Testis (tissue), 3 donors: ENCODE measurements around the gene CUX1. TPM values are rescaled to one million over a fixed set of nuclear protein-coding genes. Genes with fewer than 3 reads are reported as not detected.

Experiments
- DNase-seq: peaks from one replicate; pipeline ENCODE4 v3.0.0-alpha.2; 2019
- H3K27ac ChIP-seq, 2 donors: fragments of 200-600 bp; sonication (generic); one replicate each; pipeline ENCODE4 v1.5.1; 2019
- H3K27me3 ChIP-seq: fragments of 200-600 bp; sonication (generic); one replicate; pipeline ENCODE4 v1.5.1; 2019
- H3K36me3 ChIP-seq: fragments of 200-600 bp; sonication (generic); one replicate; pipeline ENCODE4 v1.5.1; 2017; ENCODE audit warnings: low read depth; ENCODE audit errors: missing control alignments
- H3K4me1 ChIP-seq: fragments of 200-600 bp; sonication (generic); one replicate; pipeline ENCODE4 v1.5.1; 2019
- H3K4me3 ChIP-seq, 2 donors: fragments of 200-600 bp; sonication (generic); one replicate each; pipeline ENCODE4 v1.5.1; 2017 to 2019
- H3K9me3 ChIP-seq: fragments of 200-600 bp; sonication (generic); one replicate; pipeline ENCODE4 v1.5.1; 2017
- CTCF ChIP-seq, 3 experiments: fragments of 450-650 bp in 2 of 3; fragments of 200-600 bp in 1 of 3; sonication (generic) in 1 of 3; IDR thresholded peaks; one replicate each; pipeline ENCODE4 v1.5.1; 2016 to 2019; ENCODE audit warnings: antibody characterized with exemption in 3 of 3, mild to moderate bottlenecking in 2 of 3, moderate library complexity in 1 of 3
- POLR2A ChIP-seq: fragments of 450-650 bp; IDR thresholded peaks from one replicate; pipeline ENCODE4 v1.6.1; 2017; ENCODE audit warnings: antibody characterized with exemption, mild to moderate bottlenecking, moderate library complexity
- WGBS, 2 donors: methylation state at CpG; one replicate each; pipeline ENCODE4 v1.1.5; 2018; 5-methylcytosine and 5-hydroxymethylcytosine counted together
- intact Hi-C: fragments of 100-400 bp; cut with DNase I; formaldehyde crosslinking; loops from one replicate; pipeline ENCODE4 v1.15.1; 2023; ENCODE audit warnings: low total_unique reads
- polyA plus RNA-seq: library from polyadenylated mRNA; stranded (reverse); fragments of 350-450 nt; fragmentation: Illumina TruSeq; extraction: RNeasy Lipid Tissue Mini Kit (QIAGEN cat#74804); gene quantifications from one replicate; pipeline ENCODE4 v1.2.3, GENCODE V29; 2014; ENCODE audit warnings: low read depth, low replicate concordance; ENCODE audit not compliant: insufficient read depth
- total RNA-seq, 2 donors: library from RNA; depleted of rRNA; stranded (reverse); fragments of >200 nt; gene quantifications; one replicate each; pipeline ENCODE4 v1.2.3, GENCODE V29; 2016

The CUX1 gene
- total and polyA plus RNA-seq, 3 donors from 2014 or later: 30.8 to 46.3 (median 43.1) TPM

DNA sequence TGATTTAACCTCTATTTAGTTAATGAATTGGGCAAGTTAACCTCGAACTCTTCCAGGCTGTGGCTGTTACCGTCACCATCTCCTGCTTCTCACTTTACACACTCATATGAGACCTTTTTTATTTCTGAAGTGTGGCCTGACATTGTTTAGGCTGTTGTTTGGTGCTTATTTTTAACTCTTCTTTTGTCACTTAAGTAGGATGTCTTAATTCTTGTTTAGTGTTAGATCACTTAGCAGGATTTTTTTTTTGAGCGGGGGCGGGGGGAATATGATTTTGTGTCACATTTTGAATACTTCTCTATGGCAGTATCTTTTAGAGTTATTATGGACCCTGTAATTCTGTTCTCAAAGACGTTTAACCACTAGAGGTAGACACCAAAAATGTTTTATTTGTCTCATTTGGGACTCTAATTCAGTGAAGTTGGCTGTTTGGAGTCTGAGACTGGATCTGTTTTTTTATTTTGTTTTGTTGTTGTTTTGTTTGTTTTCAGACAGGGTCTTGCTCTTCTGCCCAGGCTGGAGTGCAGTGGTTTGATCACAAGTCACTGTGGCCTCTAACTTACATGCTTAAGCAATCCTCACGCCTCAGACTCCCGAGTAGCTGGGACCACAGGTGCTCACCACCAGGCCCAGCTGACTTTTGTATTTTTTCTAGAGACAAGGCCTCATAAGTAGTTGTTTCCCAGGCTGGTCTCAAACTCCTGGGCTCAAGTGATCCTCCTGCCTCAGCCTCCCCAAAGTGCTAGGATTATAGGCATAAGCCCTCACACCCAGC is 73.5 kb downstream of the CUX1 start:
- DNase-seq: no peak
- Histone ChIP-seq H3K9me3 (no peaks in the 10 kb centered on the region), H3K27ac (no peak overlapping the region), H3K27me3 (no peaks in the 10 kb centered on the region), H3K4me1 (no peaks in the 10 kb centered on the region), H3K4me3 (no peak overlapping the region), H3K36me3 (no peaks in the 10 kb centered on the region)
- WGBS, 2 donors: 93% methylated on average over 7 of the region's 7 CpGs
- TF ChIP-seq CTCF (IDR thresholded peaks at IDR 0.05): no peak
- TF ChIP-seq POLR2A: no peak
- intact Hi-C loops: no loop called here

DNA sequence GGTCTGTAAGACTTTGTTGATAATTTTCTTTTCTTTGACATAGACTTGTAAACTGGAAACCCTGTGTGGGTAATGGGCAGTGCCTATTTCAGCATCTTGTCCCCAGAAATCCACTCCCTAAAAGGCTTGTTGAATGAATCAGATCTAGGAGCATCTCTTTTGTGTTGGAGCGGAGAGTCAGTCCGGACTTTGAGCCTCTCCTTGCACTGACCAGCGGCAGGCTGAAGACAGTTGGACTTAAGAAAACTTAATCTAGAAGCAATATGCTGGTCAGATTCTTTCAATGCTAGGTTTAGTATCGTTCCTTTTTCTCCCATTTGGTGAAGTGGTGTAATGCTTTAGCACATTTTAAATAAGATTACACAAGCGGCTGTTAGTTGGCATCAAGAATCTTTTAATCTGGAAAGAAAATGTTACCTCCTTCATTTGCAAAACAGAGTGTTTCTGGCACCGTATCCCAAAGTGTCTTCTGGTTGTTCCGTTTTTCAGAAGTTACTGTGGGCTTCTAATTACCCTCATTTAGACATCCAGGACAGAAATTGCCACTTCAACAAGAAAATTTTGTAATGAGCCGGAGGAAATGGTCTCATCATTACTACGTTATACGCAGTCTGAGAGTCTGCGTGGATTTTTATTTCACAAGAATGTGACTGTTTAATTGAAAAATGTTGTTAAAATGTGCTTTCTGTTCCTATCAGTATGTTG is 74.7 kb downstream of the CUX1 start:
- DNase-seq: no peak
- Histone ChIP-seq H3K4me3 (no peak overlapping the region), H3K36me3 (no peaks in the 10 kb centered on the region), H3K4me1 (no peaks in the 10 kb centered on the region), H3K27me3 (no peaks in the 10 kb centered on the region), H3K9me3 (no peaks in the 10 kb centered on the region), H3K27ac (no peak overlapping the region)
- intact Hi-C loops: no loop called here
- TF ChIP-seq CTCF (IDR thresholded peaks at IDR 0.05): no peak
- TF ChIP-seq POLR2A: no peak
- 59 to 66% methylated on average over 11 of the region's 11 CpGs for WGBS, 2 donors

- H3K27ac ChIP-seq: no peak overlapping the region
- H3K9me3 ChIP-seq: no peaks in the 10 kb centered on the region
- H3K27me3 ChIP-seq: no peaks in the 10 kb centered on the region
- no peak for DNase-seq
- H3K4me3 ChIP-seq: peak overlapping the region in 1 of 2 donors; percentile 5
- intact Hi-C loops: no loop called here
- H3K4me1 ChIP-seq: no peaks in the 10 kb centered on the region
- no peaks in the 10 kb centered on the region for H3K36me3 ChIP-seq
- no peak for TF ChIP-seq POLR2A
- no peak for TF ChIP-seq CTCF (IDR thresholded peaks at IDR 0.05)
- WGBS, 2 donors: 83 to 92% methylated on average over 13 of the region's 13 CpGs
Observed at GRCh38 chr7:101893341-101894082, 76.1 kb downstream of the CUX1 start.

- no peaks in the 10 kb centered on the region for H3K36me3 ChIP-seq
- H3K4me3 ChIP-seq: no peak overlapping the region
- intact Hi-C loops: no loop called here
- 91% methylated on average over 9 of the region's 9 CpGs for WGBS, 2 donors
- H3K9me3 ChIP-seq: no peaks in the 10 kb centered on the region
- no peaks in the 10 kb centered on the region for H3K27me3 ChIP-seq
- H3K4me1 ChIP-seq: no peaks in the 10 kb centered on the region
- TF ChIP-seq POLR2A (no peak), CTCF (IDR thresholded peaks at IDR 0.05) (no peak)
- no peak for DNase-seq
- H3K27ac ChIP-seq: no peak overlapping the region
Observed at GRCh38 chr7:101896316-101896715, 78.9 kb downstream of the CUX1 start.
